HG03196 (cell line): ENCODE measurements around the gene SPATA6L.
"Not testable (repeated sequence)": the region's sequence is repeated elsewhere in the genome, so short reads cannot be mapped to it uniquely, and the experiment has no call there.

ENCODE experiments used
- ATAC-seq: cut with Tn5 transposase; IDR thresholded peaks from one replicate; pipeline ENCODE4 v1.9.1; 2021; ENCODE audit not compliant: unreplicated experiment

SPATA6L gene

DNA sequence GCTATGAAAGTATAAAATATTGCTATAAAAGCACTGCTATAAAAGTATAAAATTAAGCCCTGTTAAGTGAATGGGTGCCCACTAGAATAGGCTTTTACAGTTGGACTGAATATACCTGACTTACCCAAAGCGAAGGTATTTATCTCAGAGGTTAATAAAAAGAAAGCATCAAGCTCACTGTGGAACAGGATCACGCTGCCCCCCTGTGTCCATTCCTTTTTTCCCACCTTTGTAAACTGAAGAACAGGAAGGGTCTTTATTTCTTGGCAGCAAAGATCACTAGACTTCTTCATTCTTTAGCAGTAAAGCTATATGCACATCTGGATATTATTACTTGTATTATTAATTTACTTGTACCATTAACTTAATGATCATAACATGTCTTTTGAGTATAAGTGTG lies 26.3 kb downstream of the SPATA6L start:
- no peak for ATAC-seq

DNA sequence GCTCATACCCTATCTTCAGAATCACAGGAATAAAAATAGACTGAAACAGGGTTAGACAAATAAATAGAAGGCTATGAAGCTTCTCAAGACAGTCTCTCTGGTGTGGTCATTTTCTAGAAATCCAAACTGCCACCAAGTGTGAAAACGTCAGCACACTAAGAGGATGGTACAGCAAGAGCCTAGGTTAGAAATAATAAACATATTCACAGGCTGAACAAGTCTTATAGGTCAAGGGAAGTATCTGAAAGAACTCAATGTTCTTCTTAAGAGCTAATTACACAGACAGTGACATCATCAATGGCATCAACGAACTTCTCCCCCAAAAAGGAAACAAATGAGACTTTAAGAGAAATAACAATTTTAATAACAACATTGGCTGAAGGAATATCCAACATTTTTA lies 26.9 kb downstream of the SPATA6L start:
- no peak for ATAC-seq

- no peak for ATAC-seq
Measured at GRCh38 chr9:4638968-4639367, 27.3 kb downstream of the SPATA6L start.

DNA sequence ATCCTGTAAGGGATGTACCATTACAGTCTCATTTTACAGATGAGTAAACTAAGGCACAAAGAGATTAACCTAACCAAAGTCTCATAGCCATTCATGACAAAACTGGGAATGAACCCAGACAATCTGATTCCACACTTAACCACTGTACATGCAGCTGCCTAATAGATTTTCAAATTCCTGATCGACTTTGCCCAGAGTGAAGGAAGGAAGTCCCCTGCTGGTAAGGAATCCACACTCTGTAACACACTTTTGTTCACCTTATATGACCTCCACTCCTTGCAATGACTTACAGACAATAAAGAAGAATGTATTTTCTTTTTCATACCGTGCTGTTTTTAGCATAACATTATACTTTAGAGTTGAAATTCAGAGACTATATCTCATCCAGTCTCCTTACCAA lies 35.4 kb downstream of the SPATA6L start:
- no peak for ATAC-seq

DNA sequence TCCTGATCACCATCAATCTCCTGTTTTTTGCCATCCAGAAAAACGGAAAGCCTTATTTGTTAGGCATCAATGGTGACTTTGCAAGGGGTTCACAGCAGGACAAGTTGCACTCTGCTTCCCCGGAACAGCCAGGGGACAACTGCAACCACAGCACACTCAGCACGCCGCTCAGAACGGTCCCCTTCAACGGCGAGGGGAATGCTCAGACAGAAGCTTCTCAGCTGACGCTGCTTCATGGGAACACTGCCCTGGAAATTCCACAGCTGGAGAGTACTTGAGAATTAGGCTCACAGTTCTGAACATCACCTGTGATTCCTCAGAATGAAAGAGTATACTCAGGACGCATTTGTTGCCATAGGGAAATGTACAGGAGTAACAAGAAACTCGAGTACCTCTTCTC lies 44.3 kb downstream of the SPATA6L start:
- no peak for ATAC-seq

- ATAC-seq = no peak
Measured at GRCh38 chr9:4620881-4621555, 45.3 kb downstream of the SPATA6L start.

DNA sequence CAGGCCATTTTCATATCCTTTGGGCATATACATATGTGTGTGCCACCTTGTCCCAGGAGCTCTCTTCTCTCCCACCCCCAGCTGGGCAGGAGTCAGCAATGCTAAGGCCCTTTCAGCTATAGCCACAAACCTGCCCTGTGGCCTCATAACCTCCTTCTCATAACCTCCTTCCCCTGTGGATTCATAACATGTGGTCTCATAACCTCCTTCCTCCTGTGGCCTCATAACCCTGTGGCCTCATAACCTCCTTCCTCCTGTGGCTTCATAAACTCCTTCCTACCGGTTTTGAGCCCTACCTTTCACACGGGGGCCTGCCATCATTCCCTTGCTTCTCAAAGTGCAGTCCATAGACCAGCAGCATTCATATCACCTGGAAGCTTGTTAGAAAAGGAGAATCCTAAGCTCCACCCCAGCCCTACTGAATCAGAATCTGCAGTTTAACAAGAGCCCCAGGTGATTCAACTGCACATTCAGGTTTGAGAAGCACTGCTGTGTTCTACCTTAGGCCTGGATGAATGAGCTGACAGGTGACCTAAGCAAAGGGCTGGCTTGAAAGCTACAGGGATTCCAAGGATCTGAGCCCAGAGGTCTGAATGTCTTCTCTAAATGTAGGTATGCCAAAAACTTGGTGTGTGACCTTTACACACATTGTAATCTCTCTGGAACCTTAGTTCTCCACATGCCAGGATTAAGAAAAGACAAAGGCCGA lies 46.1 kb downstream of the SPATA6L start:
- ATAC-seq = no peak

DNA sequence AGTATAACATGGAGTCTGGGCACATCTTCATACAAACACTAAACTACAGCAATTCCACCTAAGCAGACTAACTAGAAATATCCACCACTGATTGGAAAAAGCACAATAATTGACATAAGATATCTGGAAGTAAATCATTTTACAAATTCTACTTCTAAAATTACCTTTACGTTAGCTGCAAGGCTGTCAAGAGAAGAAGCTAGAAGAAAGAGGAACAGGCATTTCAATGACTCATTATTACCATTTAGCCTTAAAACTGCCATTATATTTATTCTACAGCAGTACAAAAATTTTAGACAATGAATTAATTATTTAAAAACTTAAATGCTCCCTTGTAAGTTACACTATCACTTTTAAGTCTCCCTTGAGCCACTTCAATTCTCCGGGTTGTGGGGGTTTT lies 47.6 kb downstream of the SPATA6L start:
- ATAC-seq = no peak

DNA sequence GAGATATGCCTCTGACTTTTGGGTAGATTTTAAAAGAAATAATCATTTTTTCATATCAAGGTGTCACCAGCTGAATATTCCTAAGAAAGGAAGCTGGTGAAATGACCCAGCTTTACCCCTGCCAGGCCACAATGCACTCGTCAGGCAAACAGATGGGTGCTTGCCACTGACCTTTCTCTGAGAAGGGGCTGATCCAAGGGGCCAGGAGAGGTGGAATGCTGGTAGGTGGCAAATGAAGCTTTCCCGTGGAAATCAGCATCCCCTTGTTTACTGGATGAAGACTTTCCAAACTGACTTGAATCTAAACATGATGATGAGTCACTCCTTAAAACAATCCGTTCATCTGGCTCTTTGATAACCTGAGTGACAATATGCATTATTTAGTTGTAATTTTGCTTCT lies 48.5 kb downstream of the SPATA6L start:
- no peak for ATAC-seq

- ATAC-seq = no peak
Measured at GRCh38 chr9:4615778-4616177, 50.5 kb downstream of the SPATA6L start.

- ATAC-seq = no peak
Measured at GRCh38 chr9:4615251-4615650, 51.0 kb downstream of the SPATA6L start.

- no peak for ATAC-seq
Measured at GRCh38 chr9:4614627-4615026, 51.7 kb downstream of the SPATA6L start.

DNA sequence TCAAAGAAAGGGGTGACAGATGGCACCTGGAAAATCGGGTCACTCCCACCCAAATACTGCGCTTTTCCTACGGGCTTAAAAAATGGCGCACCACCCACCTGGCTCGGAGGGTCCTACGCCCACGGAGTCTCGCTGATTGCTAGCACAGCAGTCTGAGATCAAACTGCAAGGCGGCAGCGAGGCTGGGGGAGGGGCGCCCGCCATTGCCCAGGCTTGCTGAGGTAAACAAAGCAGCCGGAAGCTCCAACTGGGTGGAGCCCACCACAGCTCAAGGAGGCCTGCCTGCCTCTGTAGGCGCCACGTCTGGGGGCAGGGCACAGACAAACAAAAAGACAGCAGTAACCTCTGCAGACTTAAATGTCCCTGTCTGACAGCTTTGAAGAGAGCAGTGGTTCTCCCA lies 60.2 kb downstream of the SPATA6L start:
- not testable (repeated sequence) for ATAC-seq

GRCh38 chr9:4604678-4605095 lies 61.6 kb downstream of the SPATA6L start:
- peak; percentile 51 for ATAC-seq

DNA sequence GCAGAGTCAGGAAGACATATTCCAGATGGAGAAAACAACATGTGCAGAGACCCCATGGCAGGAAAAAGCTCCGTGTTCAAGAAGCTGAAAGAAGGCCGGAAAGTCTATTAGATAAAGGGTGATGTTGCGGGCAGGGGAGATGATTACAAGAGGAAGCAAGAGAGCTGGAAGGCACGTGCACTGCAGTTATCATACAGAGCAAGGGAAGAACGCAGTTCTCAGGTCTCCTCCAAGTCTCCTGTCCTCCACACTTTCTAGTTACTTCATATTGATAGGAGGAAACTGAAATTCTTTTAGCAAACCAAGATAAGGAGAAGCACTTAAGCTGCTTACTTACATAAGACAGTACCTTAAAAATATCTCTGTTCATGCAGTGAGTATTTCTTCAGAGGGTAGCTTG lies 62.5 kb downstream of the SPATA6L start:
- ATAC-seq = no peak

DNA sequence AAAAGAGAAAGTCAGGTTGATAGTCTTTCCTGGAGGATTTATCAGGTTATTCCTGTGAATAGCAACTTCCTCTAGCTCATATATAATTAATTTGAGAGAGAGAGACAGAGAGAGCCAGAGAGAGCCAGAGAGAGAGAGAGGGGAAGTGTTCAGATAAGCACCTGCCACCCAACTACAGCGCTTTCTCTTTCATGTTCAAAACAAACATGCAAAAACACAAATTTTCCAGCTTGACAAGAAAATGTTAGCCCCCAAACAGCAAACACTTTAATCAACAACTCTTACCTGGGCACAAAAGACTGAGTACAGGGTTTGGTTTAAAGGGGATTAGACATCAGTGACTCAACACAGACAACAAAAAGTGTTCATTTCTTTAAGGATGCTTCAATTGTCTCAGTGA lies 65.9 kb downstream of the SPATA6L start:
- no peak for ATAC-seq

- ATAC-seq = no peak
Measured at GRCh38 chr9:4596165-4596922, 69.9 kb downstream of the SPATA6L start.

- ATAC-seq = no peak
Measured at GRCh38 chr9:4594994-4595393, 71.3 kb downstream of the SPATA6L start.

- ATAC-seq = no peak
Measured at GRCh38 chr9:4594545-4594944, 71.7 kb downstream of the SPATA6L start.

DNA sequence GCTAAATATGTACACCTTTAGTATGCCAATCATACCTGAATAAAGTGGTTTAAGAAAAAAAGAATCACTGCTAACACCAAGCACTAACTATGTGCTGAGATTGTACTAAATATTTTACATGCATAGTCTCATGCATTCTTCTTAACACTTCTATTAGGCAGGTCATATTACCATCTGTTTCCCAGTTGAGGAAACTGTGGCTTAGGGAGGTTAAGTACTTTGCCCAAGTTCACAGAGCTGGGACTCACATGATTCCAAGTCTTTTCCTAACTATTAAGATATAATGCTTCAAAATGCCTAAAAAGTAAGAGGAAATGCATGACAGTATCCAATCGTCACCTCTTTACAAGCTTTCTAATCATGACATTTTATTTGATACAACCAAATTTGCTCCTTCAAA lies 73.4 kb downstream of the SPATA6L start:
- no peak for ATAC-seq

DNA sequence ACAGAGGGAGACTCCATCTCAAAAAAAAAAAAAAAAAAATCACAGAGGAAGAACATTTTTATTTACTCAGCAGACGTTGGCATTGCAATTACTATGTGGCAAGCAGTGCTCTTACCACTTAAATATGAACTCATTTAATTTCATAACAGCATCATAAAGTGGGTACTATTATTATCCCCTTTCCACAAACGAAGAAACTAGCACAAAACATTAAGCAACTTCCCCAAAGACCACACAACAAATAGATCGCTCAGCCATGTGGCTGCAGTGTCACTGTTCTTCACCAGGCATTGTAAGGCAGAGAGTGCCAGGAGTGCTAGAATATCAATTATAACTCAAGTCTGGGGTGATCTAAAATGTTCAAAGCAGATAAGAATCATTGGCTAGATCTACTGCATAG lies 74.0 kb downstream of the SPATA6L start:
- ATAC-seq = no peak

DNA sequence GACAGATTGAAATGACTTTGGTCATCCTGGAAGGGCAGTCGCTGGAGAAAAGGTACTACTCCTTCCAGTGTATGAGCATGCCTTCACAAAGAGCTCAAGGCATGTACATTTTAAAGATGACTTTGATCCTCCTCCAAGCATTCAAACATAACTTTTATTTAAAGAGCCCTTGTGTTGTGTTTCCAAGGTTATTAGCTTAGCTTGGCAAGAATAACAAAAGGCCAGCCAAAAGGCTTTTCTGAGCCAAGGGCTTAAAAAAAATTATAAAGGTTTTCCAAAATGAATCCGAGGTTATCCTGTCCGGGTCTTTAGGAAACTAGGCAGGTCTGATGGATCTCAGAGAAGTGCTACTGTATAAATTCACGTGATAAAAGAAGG lies 75.2 kb downstream of the SPATA6L start:
- no peak for ATAC-seq
